K562 (cell line): ENCODE measurements around the gene KXD1. TPM values are rescaled to one million over a fixed set of nuclear protein-coding genes. Genes with fewer than 3 reads are reported as not detected.
A peak's percentile ranks its signal among the peaks of the same experiment; 100 is the strongest.

Source experiments
- ATAC-seq: fragments of 200-7000 bp; cut with Tn5 transposase; 3 replicates; pipeline ENCODE4 v1.9.1; 2020; ENCODE audit warnings: moderate library complexity
- BruUV-seq: library from RNA; stranded (reverse); fragments of 400-500 nt; replicated peaks from 2 replicates; lab custom pipeline; 2021; lab: Mats Ljungman, UMichigan
- CTCF ChIA-PET: fragments of 300-600 bp; formaldehyde crosslinking; extraction: SDS; loops from one replicate; lab custom pipeline; 2021; ENCODE audit warnings: low intra/inter-chr PET ratio; lab: Yijun Ruan, JAX
- POLR2A ChIA-PET: fragments of 300-600, 350-650 bp; sonication (Branson Sonifier 250); formaldehyde crosslinking; extraction: SDS; loops from one replicate; lab custom pipeline; 2021; ENCODE audit warnings: antibody characterized with exemption, inconsistent platforms; lab: Yijun Ruan, JAX
- DNase-seq, 4 experiments: peaks; one replicate each; pipeline versions ENCODE4 v3.0.0 to v3.0.0-alpha.2; 2011 to 2018; ENCODE audit warnings: low spot score in 3 of 4, mixed read lengths in 3 of 4; ENCODE audit errors: extremely low read depth in 1 of 4
- FAIRE-seq: peaks from 2 replicates; lab custom pipeline; 2011; peaks lifted over from hg19 to GRCh38; lab: Jason Lieb, UNC
- H2AFZ ChIP-seq: 2 replicates; pipeline ENCODE4 v1.6.0; 2011; ENCODE audit warnings: low read depth, low read length, control low read depth, inconsistent platforms
- H3K27ac ChIP-seq: fragments of 200-600 bp; 3 replicates; pipeline ENCODE4 v1.8.0; 2011; ENCODE audit warnings: low read depth, mild to moderate bottlenecking, control low read depth, inconsistent platforms, low read length, moderate library complexity, mixed read lengths; ENCODE audit errors: extremely low read depth
- H3K27me3 ChIP-seq, 2 experiments: fragments of 300-600 bp in 1 of 2; 2 replicates in 1 of 2; 3 replicates in 1 of 2; pipeline versions ENCODE4 v1.6.0 to v1.8.0; 2011; ENCODE audit warnings: inconsistent platforms in 2 of 2, low read length in 2 of 2, mild to moderate bottlenecking in 1 of 2, mixed read lengths in 1 of 2, moderate library complexity in 1 of 2; ENCODE audit not compliant: control insufficient read depth in 2 of 2, insufficient read depth in 2 of 2
- H3K36me3 ChIP-seq: fragments of 300-600 bp; 3 replicates; pipeline ENCODE4 v1.8.0; 2011; ENCODE audit warnings: mild to moderate bottlenecking, low read length, inconsistent platforms; ENCODE audit not compliant: control insufficient read depth, insufficient read depth
- H3K4me1 ChIP-seq, 2 experiments: fragments of 200-600 bp in 1 of 2; replicated peaks in 1 of 2; 2 replicates in 1 of 2; 3 replicates in 1 of 2; pipeline versions ENCODE4 v1.5.1 to v1.8.0; 2011; ENCODE audit warnings: inconsistent platforms in 2 of 2, low read length in 2 of 2, mild to moderate bottlenecking in 1 of 2, mixed read lengths in 1 of 2, moderate library complexity in 1 of 2; ENCODE audit not compliant: control insufficient read depth in 2 of 2, insufficient read depth in 2 of 2
- H3K4me2 ChIP-seq: 2 replicates; pipeline ENCODE4 v1.6.1; 2011; ENCODE audit warnings: low read length, control low read depth, inconsistent platforms, mixed read lengths; ENCODE audit not compliant: insufficient read depth
- H3K4me3 ChIP-seq: fragments of 200-600 bp; sonication (generic), shearing (Covaris generic); 2 replicates; pipeline ENCODE4 v1.5.1; 2016; ENCODE audit warnings: control low read depth, inconsistent platforms
- H3K79me2 ChIP-seq: fragments of 200-600 bp; 3 replicates; pipeline ENCODE4 v1.8.0; 2011; ENCODE audit warnings: low read length, inconsistent platforms; ENCODE audit not compliant: control insufficient read depth, insufficient read depth
- H3K9ac ChIP-seq, 2 experiments: 2 replicates each; pipeline versions ENCODE4 v1.6.0 to v1.6.1; 2011; ENCODE audit warnings: low read depth in 2 of 2, low read length in 2 of 2, control low read depth in 1 of 2, inconsistent platforms in 1 of 2, mild to moderate bottlenecking in 1 of 2, mixed read lengths in 1 of 2; ENCODE audit not compliant: insufficient read depth in 1 of 2
- H3K9me1 ChIP-seq: one replicate; pipeline ENCODE4 v1.6.0; 2011; ENCODE audit warnings: inconsistent platforms, mild to moderate bottlenecking, low read length, moderate library complexity; ENCODE audit not compliant: control insufficient read depth, insufficient read depth
- H3K9me3 ChIP-seq: replicated peaks from 2 replicates; pipeline ENCODE4 v1.5.1; 2011; ENCODE audit warnings: low read depth, low read length, inconsistent platforms; ENCODE audit not compliant: control insufficient read depth, insufficient read depth
- H4K20me1 ChIP-seq: replicated peaks from 2 replicates; pipeline ENCODE4 v1.6.1; 2011; ENCODE audit warnings: low read length, inconsistent platforms, mixed read lengths; ENCODE audit not compliant: control insufficient read depth, insufficient read depth
- BCOR ChIP-seq: fragments of 450-650 bp; IDR thresholded peaks from 2 replicates; pipeline ENCODE4 v1.6.1; 2016
- CEBPB ChIP-seq: fragments of 450-650 bp; IDR thresholded peaks from 2 replicates; pipeline ENCODE4 v1.6.1; 2016; ENCODE audit warnings: missing genetic modification characterization, missing compliant biosample characterization
- CHD2 ChIP-seq: IDR thresholded peaks from 2 replicates; pipeline ENCODE4 v1.6.1; 2011; ENCODE audit warnings: low read depth, low read length
- EGR1 ChIP-seq: fragments of 450-650 bp; conservative IDR thresholded peaks from 2 replicates; pipeline ENCODE4 v1.6.1; 2017; ENCODE audit warnings: mild to moderate bottlenecking
- GABPA ChIP-seq: fragments of 200-800 bp; sonication (Bioruptor generic); conservative IDR thresholded peaks from 2 replicates; pipeline ENCODE4 v1.6.1; 2016; ENCODE audit warnings: low read depth, missing genetic modification characterization, missing compliant biosample characterization
- NEUROD1 ChIP-seq: fragments of 150-350 bp; IDR thresholded peaks from 2 replicates; pipeline ENCODE4 v1.6.1; 2014; ENCODE audit warnings: borderline replicate concordance, low read length, low read depth; ENCODE audit not compliant: partially characterized antibody
- POLR2G ChIP-seq: fragments of 200-400 bp; formaldehyde crosslinking; IDR thresholded peaks from 2 replicates; pipeline ENCODE4 v1.6.1; 2017; ENCODE audit warnings: low read depth, mild to moderate bottlenecking, antibody characterized with exemption, low read length, moderate library complexity
- RBBP5 ChIP-seq: fragments of 200-600 bp; sonication (generic); IDR thresholded peaks from 2 replicates; pipeline ENCODE4 v1.6.1; 2012; ENCODE audit warnings: borderline replicate concordance, mild to moderate bottlenecking, low read length, control low read depth, inconsistent platforms; ENCODE audit not compliant: insufficient read depth, poor library complexity, severe bottlenecking
- RBFOX2 ChIP-seq: fragments of 200-400 bp; formaldehyde crosslinking; IDR thresholded peaks from 2 replicates; pipeline ENCODE4 v1.6.1; 2017; ENCODE audit warnings: low read depth, mild to moderate bottlenecking, low read length, moderate library complexity
- TBP ChIP-seq: optimal IDR thresholded peaks from 2 replicates; pipeline ENCODE3; 2011; ENCODE audit warnings: low read depth, low read length, improper control_type of control experiment
- YY1 ChIP-seq, 3 experiments: IDR thresholded peaks; 2 replicates each; pipeline ENCODE4 v1.6.1; 2011; ENCODE audit warnings: low read length in 2 of 3, mild to moderate bottlenecking in 2 of 3, moderate library complexity in 2 of 3, borderline replicate concordance in 1 of 3, control low read depth in 1 of 3, low read depth in 1 of 3; ENCODE audit not compliant: insufficient read depth in 3 of 3, insufficient replicate concordance in 2 of 3, control insufficient read depth in 1 of 3, insufficient read length in 1 of 3; ENCODE audit errors: extremely low read depth in 1 of 3
- WGBS: fragments of 100-300 bp; shearing (Covaris generic); methylation state at CpG from one replicate; pipeline ENCODE4 v1.1.6; 2016; ENCODE audit warnings: low coverage, mixed read lengths; ENCODE audit not compliant: insufficient coverage; ENCODE audit errors: missing lambda C conversion rate; 5-methylcytosine and 5-hydroxymethylcytosine counted together
- in situ Hi-C: fragments of 300-500 bp; cut with MboI; formaldehyde crosslinking; loops from 4 replicates; pipeline ENCODE4 v1.15.0; 2018; ENCODE audit warnings: inconsistent platforms, mixed read lengths
- intact Hi-C: fragments of 100-400 bp; cut with micrococcal nuclease; formaldehyde crosslinking; loops from 2 replicates; pipeline ENCODE4 v1.14.2; 2022
- polyA plus RNA-seq, 8 experiments: library from polyadenylated mRNA; depleted of rRNA in 4 of 8; stranded (reverse) in 5 of 8; unstranded in 3 of 8; fragments of >200 nt; fragmentation: Nextera tagmentation in 2 of 8; fragmentation: Illumina TruSeq in 1 of 8; extraction: Ambion mirVana in 2 of 8; extraction: Trizol in 1 of 8; gene quantifications; 2 replicates each; pipeline versions ENCODE4 v1.2.1 to v1.2.3, GENCODE V29; 2011 to 2014; ENCODE audit warnings: inconsistent platforms in 1 of 8, missing spikeins in 1 of 8
- total RNA-seq, 7 experiments: library from RNA; depleted of rRNA in 6 of 7; stranded (reverse); fragments of >200 nt in 6 of 7; fragmentation: Illumina TruSeq in 2 of 7; extraction: Trizol in 2 of 7; gene quantifications; 2 replicates each; pipeline versions ENCODE4 v1.2.1 to v1.2.3, GENCODE V29; 2011 to 2021; ENCODE audit warnings: low replicate concordance in 1 of 7
- TF ChIP-seq, protein P1 (sequence below), 2 experiments: fragments of 450-650 bp; conservative IDR thresholded peaks; 2 replicates each; pipeline ENCODE4 v1.6.1; 2017; ENCODE audit warnings: mild to moderate bottlenecking in 2 of 2, moderate library complexity in 2 of 2
- TF ChIP-seq, protein P2 (sequence below): fragments of 250-450 bp; sonication (Bioruptor Pico); IDR thresholded peaks from 2 replicates; pipeline ENCODE4 v1.5.0; 2021; ENCODE audit warnings: mild to moderate bottlenecking, borderline replicate concordance
- TF ChIP-seq, protein P3 (sequence below): fragments of 450-650 bp; IDR thresholded peaks from 2 replicates; pipeline ENCODE4 v1.6.1; 2016

Gene KXD1
- total and polyA plus RNA-seq, 9 of the 15 experiments (the other 6 are each of a cell fraction or from before 2014, with no cell fraction given), result 21.9 to 210 (median 118) TPM

DNA sequence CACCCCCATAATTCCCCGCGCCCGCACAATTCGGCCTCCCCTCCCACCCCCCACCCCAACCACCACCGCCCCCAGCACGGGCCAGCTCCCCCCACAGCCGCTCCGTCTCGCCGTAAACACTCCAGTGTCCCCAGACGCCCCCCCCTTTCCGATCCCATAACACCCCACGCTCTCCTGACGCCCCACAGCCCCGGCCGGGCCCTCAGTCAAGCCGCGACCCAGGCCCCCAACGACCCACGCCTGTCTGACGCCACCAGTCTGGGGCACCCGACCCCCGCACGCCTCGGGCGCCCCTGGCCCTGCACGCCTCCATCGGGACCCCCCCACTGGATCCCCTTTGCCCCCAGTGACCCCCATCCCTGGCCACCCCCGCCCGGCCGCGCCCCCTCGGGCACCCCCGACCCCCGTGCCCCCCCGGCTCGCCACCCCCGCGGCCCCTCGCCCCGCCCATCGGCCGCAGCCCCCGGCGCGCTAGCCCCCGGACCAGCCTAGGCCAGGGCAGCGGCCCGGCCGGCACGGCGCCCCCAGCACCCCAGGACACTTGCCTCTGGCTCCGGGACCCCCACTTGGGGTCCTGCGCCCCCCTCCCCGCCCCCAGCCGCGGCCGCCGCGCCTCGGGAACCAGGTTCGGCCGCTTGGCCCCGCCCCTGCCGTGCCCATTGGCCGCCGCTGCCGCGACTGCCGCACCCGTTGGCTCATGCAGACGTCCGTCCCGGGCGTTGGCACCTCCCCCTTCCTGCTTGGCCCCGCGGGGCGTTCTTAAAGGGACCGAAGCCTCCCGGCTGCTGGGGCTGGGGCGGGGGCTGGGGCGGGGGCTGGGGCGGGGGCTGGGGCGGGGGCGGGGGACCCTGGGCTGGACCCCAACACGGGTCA, 14.5 kb upstream of the KXD1 start, which contains the start of gene FKBP8:
TSS of gene FKBP8 (minus strand) at position 633 of the 873 bp plus-strand sequence. CDS start 1,603 bp downstream, outside the sequence.
- ChIA-PET CTCF (interaction anchor here (0.6 kb wide), 1 partner anchor 395 kb away, joined by 9 read pairs; no protein-coding TSS in a partner anchor), POLR2A (interaction anchor here (0.6 to 2.7 kb wide), 16 partner anchors 7 to 74 kb away, joined by 3 to 12 read pairs (median 4); partner anchors contain the start of genes ELL, KXD1 and UBA52)
- ATAC-seq (peak; percentile 97), DNase-seq (peak; percentile 94 to 97 (median 96)), FAIRE-seq (peak; percentile 69)
- H3K27me3 ChIP-seq, result no peaks in the 10 kb centered on the region
- WGBS, result 2% methylated on average over 29 of the region's 86 CpGs
- H3K9me3 ChIP-seq, result no peaks in the 10 kb centered on the region
- peak within 1 kb of the TSS; percentile 73 for H2AFZ ChIP-seq
- H3K9ac ChIP-seq, result peak within 1 kb of the TSS; percentile 76 to 97
- H3K36me3 ChIP-seq, result peaks cover 34% of the 10 kb centered on the region
- H3K9me1 ChIP-seq, result no peaks in the 10 kb centered on the region
- in situ Hi-C loops, result no loop called here
- H3K4me1 ChIP-seq, result peaks cover 18 to 38% of the 10 kb centered on the region in 2 experiments
- BruUV-seq, result no TSS peak
- H3K4me3 ChIP-seq, result peak within 1 kb of the TSS; percentile 68
- peaks cover 21% of the 10 kb centered on the region for H3K79me2 ChIP-seq
- intact Hi-C loops, result loop anchor here (5.0 kb wide), 1 partner anchor 134 kb away; no protein-coding TSS in a partner anchor
- H3K27ac ChIP-seq, result peak within 1 kb of the TSS; percentile 88
- peaks cover 3% of the 10 kb centered on the region; the same call in 1 of the 2 replicates for H4K20me1 ChIP-seq
- peak within 1 kb of the TSS; percentile 91 for H3K4me2 ChIP-seq
- TF ChIP-seq, protein P1, sequence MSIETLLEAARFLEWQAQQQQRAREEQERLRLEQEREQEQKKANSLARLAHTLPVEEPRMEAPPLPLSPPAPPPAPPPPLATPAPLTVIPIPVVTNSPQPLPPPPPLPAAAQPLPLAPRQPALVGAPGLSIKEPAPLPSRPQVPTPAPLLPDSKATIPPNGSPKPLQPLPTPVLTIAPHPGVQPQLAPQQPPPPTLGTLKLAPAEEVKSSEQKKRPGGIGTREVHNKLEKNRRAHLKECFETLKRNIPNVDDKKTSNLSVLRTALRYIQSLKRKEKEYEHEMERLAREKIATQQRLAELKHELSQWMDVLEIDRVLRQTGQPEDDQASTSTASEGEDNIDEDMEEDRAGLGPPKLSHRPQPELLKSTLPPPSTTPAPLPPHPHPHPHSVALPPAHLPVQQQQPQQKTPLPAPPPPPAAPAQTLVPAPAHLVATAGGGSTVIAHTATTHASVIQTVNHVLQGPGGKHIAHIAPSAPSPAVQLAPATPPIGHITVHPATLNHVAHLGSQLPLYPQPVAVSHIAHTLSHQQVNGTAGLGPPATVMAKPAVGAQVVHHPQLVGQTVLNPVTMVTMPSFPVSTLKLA (conservative IDR thresholded peaks at IDR 0.05), result no peak
- TF ChIP-seq CHD2 (peak; percentile 81), BCOR (no peak), CEBPB (tag) (no peak), YY1 (IDR thresholded peaks at IDR 0.05; ENCODE audit: borderline replicate concordance in 1 of 3, control insufficient read depth in 1 of 3, extremely low read depth in 1 of 3, insufficient read depth in 3 of 3, insufficient read length in 1 of 3, insufficient replicate concordance in 2 of 3, low read depth in 1 of 3, low read length in 2 of 3) (peak in 1 of 3 experiments; percentile 16), RBFOX2 (peak; percentile 66), GABPA (peak; percentile 63; the same call in 1 of the 2 replicates), RBBP5 (peak; percentile 6), NEUROD1 (peak; percentile 93), EGR1 (peak; percentile 31; the same call in 1 of the 2 replicates), TBP (peak; percentile 21), POLR2G (peak; percentile 67)
- TF ChIP-seq, protein P2, sequence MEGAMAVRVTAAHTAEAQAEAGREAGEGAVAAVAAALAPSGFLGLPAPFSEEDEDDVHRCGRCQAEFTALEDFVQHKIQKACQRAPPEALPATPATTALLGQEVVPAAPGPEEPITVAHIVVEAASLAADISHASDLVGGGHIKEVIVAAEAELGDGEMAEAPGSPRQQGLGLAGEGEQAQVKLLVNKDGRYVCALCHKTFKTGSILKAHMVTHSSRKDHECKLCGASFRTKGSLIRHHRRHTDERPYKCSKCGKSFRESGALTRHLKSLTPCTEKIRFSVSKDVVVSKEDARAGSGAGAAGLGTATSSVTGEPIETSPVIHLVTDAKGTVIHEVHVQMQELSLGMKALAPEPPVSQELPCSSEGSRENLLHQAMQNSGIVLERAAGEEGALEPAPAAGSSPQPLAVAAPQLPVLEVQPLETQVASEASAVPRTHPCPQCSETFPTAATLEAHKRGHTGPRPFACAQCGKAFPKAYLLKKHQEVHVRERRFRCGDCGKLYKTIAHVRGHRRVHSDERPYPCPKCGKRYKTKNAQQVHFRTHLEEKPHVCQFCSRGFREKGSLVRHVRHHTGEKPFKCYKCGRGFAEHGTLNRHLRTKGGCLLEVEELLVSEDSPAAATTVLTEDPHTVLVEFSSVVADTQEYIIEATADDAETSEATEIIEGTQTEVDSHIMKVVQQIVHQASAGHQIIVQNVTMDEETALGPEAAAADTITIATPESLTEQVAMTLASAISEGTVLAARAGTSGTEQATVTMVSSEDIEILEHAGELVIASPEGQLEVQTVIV (CRISPR knock-in tag), result no peak
- TF ChIP-seq, protein P3, sequence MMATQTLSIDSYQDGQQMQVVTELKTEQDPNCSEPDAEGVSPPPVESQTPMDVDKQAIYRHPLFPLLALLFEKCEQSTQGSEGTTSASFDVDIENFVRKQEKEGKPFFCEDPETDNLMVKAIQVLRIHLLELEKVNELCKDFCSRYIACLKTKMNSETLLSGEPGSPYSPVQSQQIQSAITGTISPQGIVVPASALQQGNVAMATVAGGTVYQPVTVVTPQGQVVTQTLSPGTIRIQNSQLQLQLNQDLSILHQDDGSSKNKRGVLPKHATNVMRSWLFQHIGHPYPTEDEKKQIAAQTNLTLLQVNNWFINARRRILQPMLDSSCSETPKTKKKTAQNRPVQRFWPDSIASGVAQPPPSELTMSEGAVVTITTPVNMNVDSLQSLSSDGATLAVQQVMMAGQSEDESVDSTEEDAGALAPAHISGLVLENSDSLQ, result peak; percentile 98
